CD4-positive, alpha-beta memory T cell (primary cell): ENCODE measurements around the gene ETS1. TPM values are rescaled to one million over a fixed set of nuclear protein-coding genes. Genes with fewer than 3 reads are reported as not detected.

Experiments used
- CTCF ChIA-PET: fragments of 350-600 bp; sonication (Branson Sonifier 250); formaldehyde crosslinking; loops from one replicate; lab custom pipeline; 2021; ENCODE audit warnings: inconsistent platforms; ENCODE audit not compliant: partially characterized antibody; lab: Charles Lee
- POLR2A ChIA-PET: fragments of 350-600 bp; sonication (Branson Sonifier 250); formaldehyde crosslinking; loops from one replicate; lab custom pipeline; 2021; ENCODE audit not compliant: partially characterized antibody; lab: Charles Lee
- DNase-seq, 5 donors: peaks; one replicate each; pipeline versions ENCODE4 v3.0.0 to v3.0.0-alpha.2; 2020 to 2022; ENCODE audit warnings: mixed read lengths in 1 of 5
- H3K27ac ChIP-seq: one replicate; pipeline ENCODE4 v1.7.0; 2013; ENCODE audit warnings: low read depth, low read length
- H3K27me3 ChIP-seq: 2 replicates; pipeline ENCODE4 v1.7.0; 2013; ENCODE audit warnings: mild to moderate bottlenecking, low read length, moderate library complexity; ENCODE audit not compliant: insufficient read depth
- H3K36me3 ChIP-seq: 2 replicates; pipeline ENCODE4 v1.7.0; 2013; ENCODE audit warnings: mild to moderate bottlenecking, low read length, moderate library complexity; ENCODE audit not compliant: insufficient read depth
- H3K4me1 ChIP-seq: 2 replicates; pipeline ENCODE4 v1.7.0; 2013; ENCODE audit warnings: mild to moderate bottlenecking, low read length, moderate library complexity; ENCODE audit not compliant: insufficient read depth
- H3K4me3 ChIP-seq, 2 donors: one replicate each; pipeline ENCODE4 v1.7.0; 2013; ENCODE audit warnings: low read length in 2 of 2, mild to moderate bottlenecking in 1 of 2
- H3K9me3 ChIP-seq, 2 donors: one replicate each; pipeline ENCODE4 v1.7.0; 2013; ENCODE audit warnings: low read length in 2 of 2, control low read depth in 1 of 2; ENCODE audit not compliant: control insufficient read depth in 1 of 2
- H3K27ac Mint-ChIP-seq, 7 donors: one replicate each; pipeline ENCODE4 v1.8.0; 2020 to 2021; ENCODE audit warnings: mixed read lengths in 7 of 7, mild to moderate bottlenecking in 6 of 7, inconsistent platforms in 3 of 7, moderate library complexity in 3 of 7
- H3K27me3 Mint-ChIP-seq, 2 donors: one replicate each; pipeline ENCODE4 v1.8.0; 2020 to 2021; ENCODE audit warnings: mixed read lengths in 2 of 2
- H3K36me3 Mint-ChIP-seq, 2 donors: one replicate each; pipeline ENCODE4 v1.8.0; 2020 to 2021; ENCODE audit warnings: mixed read lengths in 2 of 2, inconsistent platforms in 1 of 2, mild to moderate bottlenecking in 1 of 2
- H3K4me1 Mint-ChIP-seq, 4 donors: one replicate each; pipeline ENCODE4 v1.8.0; 2020 to 2021; ENCODE audit warnings: mixed read lengths in 4 of 4, mild to moderate bottlenecking in 1 of 4
- H3K4me3 Mint-ChIP-seq, 8 donors: one replicate each; pipeline ENCODE4 v1.8.0; 2020 to 2021; ENCODE audit warnings: mixed read lengths in 8 of 8, mild to moderate bottlenecking in 7 of 8, moderate library complexity in 6 of 8, inconsistent platforms in 3 of 8
- H3K9me3 Mint-ChIP-seq, 8 donors: one replicate each; pipeline ENCODE4 v1.8.0; 2020 to 2021; ENCODE audit warnings: mixed read lengths in 8 of 8, mild to moderate bottlenecking in 5 of 8, inconsistent platforms in 3 of 8, moderate library complexity in 1 of 8
- intact Hi-C: fragments of 100-400 bp; cut with micrococcal nuclease; formaldehyde crosslinking; loops from one replicate; pipeline ENCODE4 v1.15.1; 2023
- polyA plus RNA-seq, 2 donors: library from polyadenylated mRNA; unstranded; fragments of 300-500 nt; fragmentation: Illumina TruSeq; gene quantifications; one replicate each; pipeline ENCODE4 v1.2.3, GENCODE V29; 2021
- total RNA-seq, 2 experiments: library from RNA; stranded (reverse); gene quantifications; one replicate each; pipeline ENCODE4 v1.2.3, GENCODE V29; 2021

Gene ETS1
- total and polyA plus RNA-seq, 4 experiments from 2014 or later: 435 to 761 (median 593) TPM

DNA sequence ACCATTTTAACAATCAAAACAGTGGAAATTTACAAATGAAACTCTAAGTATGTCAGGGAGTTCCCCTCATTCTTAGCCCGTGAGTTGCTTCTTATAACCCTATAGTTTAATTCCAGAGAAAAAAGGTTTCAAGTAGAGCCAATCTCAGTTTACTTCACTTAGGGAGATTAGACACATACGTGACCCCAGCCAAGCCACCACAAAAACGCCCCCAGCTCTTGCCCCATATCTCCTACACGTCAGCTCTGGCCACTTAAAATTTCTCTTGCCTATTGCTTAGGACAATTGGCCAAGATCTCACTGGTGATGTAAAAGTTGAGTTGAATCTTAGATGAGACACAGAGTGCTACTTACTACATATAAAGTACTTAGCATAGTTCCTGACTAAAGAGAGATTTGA lies 166.4 kb downstream of the ETS1 start:
- Mint-ChIP-seq H3K27me3 (no peaks in the 10 kb centered on the region), H3K36me3 (no peaks in the 10 kb centered on the region), H3K4me3 (peak overlapping the region in 1 of 8 donors; percentile 9), H3K9me3 (no peaks in the 10 kb centered on the region), H3K4me1 (peaks cover 39 to 54% (median 45%) of the 10 kb centered on the region in 4 donors), H3K27ac (peak overlapping the region in 6 of 7 donors; percentile 97 to 100 (median 98))
- no peaks in the 10 kb centered on the region for H3K36me3 ChIP-seq
- H3K27me3 ChIP-seq: no peaks in the 10 kb centered on the region
- H3K27ac ChIP-seq: no peak overlapping the region
- ChIA-PET CTCF (interaction anchor here (1.6 to 1.8 kb wide), 2 partner anchors 14 to 19 kb away, joined by 4 to 5 read pairs; no protein-coding TSS in a partner anchor), POLR2A (interaction anchor here (0.6 to 2.4 kb wide), 5 partner anchors 12 to 116 kb away, joined by 3 to 12 read pairs (median 3); no protein-coding TSS in a partner anchor)
- intact Hi-C loops: loop anchor here (5.0 kb wide), 1 partner anchor 46 kb away; no protein-coding TSS in a partner anchor
- DNase-seq: no peak
- H3K4me1 ChIP-seq: peaks cover 26% of the 10 kb centered on the region
- H3K4me3 ChIP-seq: no peak overlapping the region
- H3K9me3 ChIP-seq: no peaks in the 10 kb centered on the region

GRCh38 chr11:128420265-128420664 lies 167.1 kb downstream of the ETS1 start:
- no peak overlapping the region for H3K4me3 Mint-ChIP-seq
- Histone ChIP-seq H3K9me3 (no peaks in the 10 kb centered on the region), H3K27ac (no peak overlapping the region), H3K36me3 (no peaks in the 10 kb centered on the region), H3K27me3 (no peaks in the 10 kb centered on the region), H3K4me3 (no peak overlapping the region), H3K4me1 (peaks cover 26% of the 10 kb centered on the region)
- no peaks in the 10 kb centered on the region for H3K27me3 Mint-ChIP-seq
- H3K36me3 Mint-ChIP-seq: no peaks in the 10 kb centered on the region
- ChIA-PET POLR2A (interaction anchor here (1.3 kb wide), 2 partner anchors 11 to 75 kb away, joined by 3 read pairs; no protein-coding TSS in a partner anchor), CTCF (interaction anchor here (1.3 to 1.6 kb wide), 2 partner anchors 18 to 23 kb away, joined by 3 to 4 read pairs; no protein-coding TSS in a partner anchor)
- intact Hi-C loops: loop anchor here (5.0 kb wide), 1 partner anchor 47 kb away; no protein-coding TSS in a partner anchor
- DNase-seq: no peak
- H3K4me1 Mint-ChIP-seq: peaks cover 41 to 58% (median 50%) of the 10 kb centered on the region in 4 donors
- H3K9me3 Mint-ChIP-seq: no peaks in the 10 kb centered on the region
- peak overlapping the region in 5 of 7 donors; percentile 65 to 97 (median 74) for H3K27ac Mint-ChIP-seq

GRCh38 chr11:128419012-128419767 lies 168.2 kb downstream of the ETS1 start:
- Mint-ChIP-seq H3K4me3 (no peak overlapping the region), H3K27ac (peak overlapping the region in 4 of 7 donors; percentile 36 to 85 (median 77)), H3K36me3 (no peaks in the 10 kb centered on the region), H3K27me3 (no peaks in the 10 kb centered on the region), H3K4me1 (peaks cover 41 to 59% (median 48%) of the 10 kb centered on the region in 4 donors), H3K9me3 (no peaks in the 10 kb centered on the region)
- H3K4me3 ChIP-seq: no peak overlapping the region
- H3K27me3 ChIP-seq: no peaks in the 10 kb centered on the region
- no peak overlapping the region for H3K27ac ChIP-seq
- H3K9me3 ChIP-seq: no peaks in the 10 kb centered on the region
- H3K36me3 ChIP-seq: no peaks in the 10 kb centered on the region
- no peak for DNase-seq
- POLR2A ChIA-PET: interaction anchor here (1.0 kb wide), 2 partner anchors 10 to 49 kb away, joined by 3 to 4 read pairs; no protein-coding TSS in a partner anchor
- intact Hi-C loops: no loop called here
- CTCF ChIA-PET: interaction anchor here (1.3 to 1.6 kb wide), 2 partner anchors 17 to 22 kb away, joined by 3 to 4 read pairs; no protein-coding TSS in a partner anchor
- H3K4me1 ChIP-seq: peaks cover 26% of the 10 kb centered on the region

DNA sequence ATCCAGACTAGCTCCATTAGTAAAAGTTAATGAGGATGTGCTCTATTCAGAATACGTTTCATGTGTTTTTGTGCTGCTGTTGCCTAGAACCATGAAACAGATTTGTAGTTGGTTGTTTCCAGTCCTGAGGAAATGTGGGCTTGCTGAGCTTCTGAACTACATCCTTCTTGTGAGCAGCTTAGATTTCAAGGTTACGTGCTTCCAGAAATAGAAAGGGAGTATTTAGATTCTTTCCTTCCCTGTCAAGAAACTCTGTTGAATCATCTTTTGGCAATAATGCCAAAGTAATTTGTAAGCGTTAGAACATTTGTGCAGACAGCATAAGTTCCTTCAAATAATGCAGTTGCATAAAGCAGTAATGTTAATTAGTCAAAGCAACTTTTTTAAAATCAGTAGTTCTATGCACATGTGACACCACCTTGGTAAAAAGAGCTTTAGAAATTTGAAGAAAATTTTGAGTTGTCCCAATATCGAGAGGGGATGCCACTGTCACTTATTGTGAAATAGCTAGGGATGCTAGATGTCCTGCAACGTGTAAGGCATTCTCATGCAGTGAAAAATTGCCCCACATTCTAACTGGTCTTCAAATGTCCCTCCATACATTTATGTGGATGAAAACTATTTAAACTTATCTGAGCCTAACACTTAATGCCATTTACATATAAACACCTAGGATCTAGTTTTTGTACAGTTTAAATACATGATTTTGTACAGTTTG lies 169.6 kb downstream of the ETS1 start:
- Mint-ChIP-seq H3K27ac (no peak overlapping the region), H3K4me1 (peaks cover 35 to 51% (median 41%) of the 10 kb centered on the region in 4 donors), H3K27me3 (no peaks in the 10 kb centered on the region), H3K36me3 (no peaks in the 10 kb centered on the region), H3K9me3 (no peaks in the 10 kb centered on the region), H3K4me3 (no peak overlapping the region)
- DNase-seq: no peak
- Histone ChIP-seq H3K36me3 (no peaks in the 10 kb centered on the region), H3K4me1 (peaks cover 16% of the 10 kb centered on the region), H3K4me3 (no peak overlapping the region), H3K9me3 (no peaks in the 10 kb centered on the region), H3K27ac (no peak overlapping the region), H3K27me3 (no peaks in the 10 kb centered on the region)
- intact Hi-C loops: no loop called here
- POLR2A ChIA-PET: interaction anchor here (1.2 kb wide), 1 partner anchor 15 kb away, joined by 6 read pairs; no protein-coding TSS in a partner anchor
- CTCF ChIA-PET: interaction anchor here (1.1 kb wide), 1 partner anchor 213 kb away, joined by 3 read pairs; no protein-coding TSS in a partner anchor

DNA sequence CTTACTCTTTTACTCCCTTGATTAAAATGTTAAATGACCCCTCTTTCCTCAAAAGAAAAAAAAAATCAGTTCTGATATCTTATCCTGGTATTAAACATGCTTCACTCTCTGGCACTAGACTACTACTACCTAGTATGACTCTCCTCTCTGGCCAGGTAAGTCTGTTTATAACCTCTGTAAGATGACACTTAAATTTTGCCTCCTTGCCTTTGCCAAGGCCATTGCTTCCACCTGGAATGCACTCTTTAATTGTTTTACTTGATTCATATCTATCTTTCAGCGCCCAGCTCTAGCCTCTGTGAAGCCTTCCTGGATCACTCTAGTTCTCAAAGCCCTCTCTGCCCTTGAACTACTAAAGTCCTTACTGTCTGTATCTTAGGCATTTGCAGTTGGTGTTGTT lies 170.4 kb downstream of the ETS1 start:
- Mint-ChIP-seq H3K4me1 (peaks cover 28 to 50% (median 35%) of the 10 kb centered on the region in 4 donors), H3K27ac (peak overlapping the region in 2 of 7 donors; percentile 30 to 71), H3K27me3 (no peaks in the 10 kb centered on the region), H3K9me3 (no peaks in the 10 kb centered on the region), H3K36me3 (no peaks in the 10 kb centered on the region), H3K4me3 (no peak overlapping the region)
- intact Hi-C loops: no loop called here
- Histone ChIP-seq H3K4me1 (peaks cover 8% of the 10 kb centered on the region), H3K27ac (no peak overlapping the region), H3K36me3 (no peaks in the 10 kb centered on the region), H3K9me3 (no peaks in the 10 kb centered on the region), H3K4me3 (no peak overlapping the region), H3K27me3 (no peaks in the 10 kb centered on the region)
- POLR2A ChIA-PET: interaction anchor here (1.2 kb wide), 1 partner anchor 14 kb away, joined by 6 read pairs; no protein-coding TSS in a partner anchor
- DNase-seq: no peak
- CTCF ChIA-PET: interaction anchor here (1.1 kb wide), 1 partner anchor 213 kb away, joined by 3 read pairs; no protein-coding TSS in a partner anchor

GRCh38 chr11:128415539-128415938 lies 171.8 kb downstream of the ETS1 start:
- Histone ChIP-seq H3K4me3 (no peak overlapping the region), H3K4me1 (peaks cover 6% of the 10 kb centered on the region), H3K27ac (no peak overlapping the region), H3K36me3 (no peaks in the 10 kb centered on the region), H3K27me3 (no peaks in the 10 kb centered on the region), H3K9me3 (no peaks in the 10 kb centered on the region)
- Mint-ChIP-seq H3K36me3 (no peaks in the 10 kb centered on the region), H3K4me3 (no peak overlapping the region), H3K27ac (peak overlapping the region in 3 of 7 donors; percentile 25 to 67 (median 51)), H3K4me1 (peaks cover 18 to 44% (median 27%) of the 10 kb centered on the region in 4 donors), H3K27me3 (no peaks in the 10 kb centered on the region), H3K9me3 (no peaks in the 10 kb centered on the region)
- ChIA-PET CTCF (interaction anchor here (0.8 kb wide), 1 partner anchor 13 kb away, joined by 3 read pairs; no protein-coding TSS in a partner anchor), POLR2A (no interaction called here)
- intact Hi-C loops: no loop called here
- DNase-seq: peak in 1 of 5 donors; percentile 37
